A549 (cell line): ENCODE measurements around the gene RHOC. TPM values are rescaled to one million over a fixed set of nuclear protein-coding genes. Genes with fewer than 3 reads are reported as not detected.

Experiments used
- ATAC-seq, 2 experiments: fragments of 200-7000 bp in 1 of 2; fragments of >200 bp in 1 of 2; cut with Nextera tagmentation in 1 of 2; cut with Tn5 transposase in 1 of 2; 3 replicates each; pipeline versions ENCODE4 v1.8.0 to v1.9.1; 2018 to 2020; ENCODE audit warnings: mild to moderate bottlenecking in 1 of 2, moderate library complexity in 1 of 2
- CTCF ChIA-PET: fragments of 300-600 bp; sonication (Branson Sonifier 250); formaldehyde crosslinking; extraction: SDS; loops from one replicate; lab custom pipeline; 2021; ENCODE audit warnings: antibody characterized with exemption, inconsistent platforms; lab: Yijun Ruan, JAX
- POLR2A ChIA-PET: fragments of 350-600 bp; formaldehyde crosslinking; extraction: SDS; loops from one replicate; lab custom pipeline; 2021; ENCODE audit warnings: antibody characterized with exemption, inconsistent platforms; lab: Yijun Ruan, JAX
- DNase-seq, 2 experiments: peaks; one replicate each; pipeline versions ENCODE4 v3.0.0 to v3.0.0-alpha.2; 2011 to 2016; ENCODE audit warnings: low read depth in 1 of 2, low spot score in 1 of 2
- FAIRE-seq: peaks from 2 replicates; lab custom pipeline; 2011; peaks lifted over from hg19 to GRCh38; lab: Jason Lieb, UNC
- H3K27ac ChIP-seq, 2 experiments: fragments of >200 bp; sonication (Bioruptor Twin); formaldehyde crosslinking; 3 replicates each; pipeline ENCODE4 v1.5.1; 2016 to 2017
- H3K4me1 ChIP-seq: fragments of >200 bp; sonication (Bioruptor Twin); formaldehyde crosslinking; 3 replicates; pipeline ENCODE4 v1.6.1; 2016
- H3K4me2 ChIP-seq: fragments of >200 bp; sonication (Bioruptor Twin); formaldehyde crosslinking; 3 replicates; pipeline ENCODE4 v1.6.1; 2016
- H3K4me3 ChIP-seq: fragments of >200 bp; sonication (Bioruptor Twin); formaldehyde crosslinking; 3 replicates; pipeline ENCODE4 v1.5.1; 2016
- H3K9me3 ChIP-seq: fragments of >200 bp; sonication (Bioruptor Twin); formaldehyde crosslinking; 3 replicates; pipeline ENCODE4 v1.6.1; 2016
- CBX2 ChIP-seq: fragments of 200-600 bp; sonication (generic); IDR thresholded peaks from 2 replicates; pipeline ENCODE4 v1.6.1; 2016; ENCODE audit warnings: low read depth, mild to moderate bottlenecking, borderline replicate concordance
- CBX8 ChIP-seq: fragments of 200-600 bp; sonication (generic); IDR thresholded peaks from 2 replicates; pipeline ENCODE4 v1.6.1; 2016
- CEBPB ChIP-seq, 2 experiments: fragments of >200 bp in 1 of 2; sonication (Bioruptor Twin) in 1 of 2; formaldehyde crosslinking in 1 of 2; IDR thresholded peaks; 2 replicates each; pipeline ENCODE4 v1.6.1; 2012 to 2016
- CHD4 ChIP-seq: fragments of 200-600 bp; sonication (generic); IDR thresholded peaks from 2 replicates; pipeline ENCODE4 v1.6.1; 2016; ENCODE audit warnings: antibody characterized with exemption, mild to moderate bottlenecking, borderline replicate concordance
- CTCF ChIP-seq: fragments of >200 bp; sonication (Bioruptor Twin); formaldehyde crosslinking; IDR thresholded peaks from 3 replicates; pipeline ENCODE4 v1.5.1; 2016
- JUN ChIP-seq, 2 experiments: fragments of >200 bp; sonication (Bioruptor Twin); formaldehyde crosslinking; IDR thresholded peaks; 2 replicates in 1 of 2; 3 replicates in 1 of 2; pipeline ENCODE4 v1.6.1; 2016 to 2017
- PHF8 ChIP-seq: fragments of 200-600 bp; sonication (generic); IDR thresholded peaks from 2 replicates; pipeline ENCODE4 v1.6.1; 2016; ENCODE audit warnings: low read depth, mild to moderate bottlenecking, antibody characterized with exemption, moderate library complexity, borderline replicate concordance
- POLR2A ChIP-seq: IDR thresholded peaks from 2 replicates; pipeline ENCODE4 v1.6.1; 2012; ENCODE audit warnings: mild to moderate bottlenecking, low read length
- POLR2AphosphoS2 ChIP-seq: conservative IDR thresholded peaks from 2 replicates; pipeline ENCODE4 v1.6.1; 2012; ENCODE audit warnings: low read length, improper control_type of control experiment, inconsistent platforms
- RAD21 ChIP-seq, 2 experiments: fragments of >200 bp in 1 of 2; sonication (Bioruptor Twin) in 1 of 2; formaldehyde crosslinking in 1 of 2; IDR thresholded peaks in 1 of 2; conservative IDR thresholded peaks in 1 of 2; 2 replicates in 1 of 2; 3 replicates in 1 of 2; pipeline ENCODE4 v1.6.1; 2012 to 2018; ENCODE audit warnings: inconsistent platforms in 1 of 2
- RFX5 ChIP-seq: fragments of 450-650 bp; IDR thresholded peaks from 2 replicates; pipeline ENCODE4 v1.7.1; 2014; ENCODE audit warnings: antibody characterized with exemption, mild to moderate bottlenecking, moderate library complexity
- SREBF2 ChIP-seq: fragments of 450-650 bp; IDR thresholded peaks from 2 replicates; pipeline ENCODE4 v1.6.1; 2014; ENCODE audit warnings: mild to moderate bottlenecking, moderate library complexity
- ZFP36 ChIP-seq: fragments of 450-650 bp; IDR thresholded peaks from 2 replicates; pipeline ENCODE4 v1.6.1; 2014; ENCODE audit warnings: borderline replicate concordance; ENCODE audit not compliant: partially characterized antibody
- WGBS: methylation state at CpG from one replicate; pipeline ENCODE4 v1.1.6; 2017; ENCODE audit errors: missing lambda C conversion rate; 5-methylcytosine and 5-hydroxymethylcytosine counted together
- polyA plus RNA-seq, 4 experiments: library from polyadenylated mRNA; depleted of rRNA in 3 of 4; stranded (reverse); fragments of >200 nt; fragmentation: RNase III in 1 of 4; extraction: RNeasy Plus Mini Kit Qiagen cat#74134 plus additional on column Dnase treatment in 1 of 4; gene quantifications; 2 replicates in 3 of 4; 3 replicates in 1 of 4; pipeline ENCODE4 v1.2.3, GENCODE V29; 2011 to 2017
- TF ChIP-seq, protein P1 (sequence below): fragments of 250-450 bp; sonication (Bioruptor Pico); IDR thresholded peaks from 2 replicates; pipeline ENCODE4 v1.5.0; 2021; ENCODE audit warnings: mild to moderate bottlenecking, moderate library complexity, borderline replicate concordance
- TF ChIP-seq, protein P2 (sequence below): fragments of 200-600 bp; sonication (generic); IDR thresholded peaks from 2 replicates; pipeline ENCODE4 v1.6.1; 2016; ENCODE audit warnings: antibody characterized with exemption, mild to moderate bottlenecking, moderate library complexity
- TF ChIP-seq, protein P3 (sequence below): IDR thresholded peaks from 2 replicates; pipeline ENCODE4 v1.6.1; 2012

Gene RHOC
- polyA plus RNA-seq, 2 of the 4 experiments (the other 2 are of a cell fraction), result 255 to 296 TPM

- FAIRE-seq (no peak), ATAC-seq (no peak)
- POLR2A ChIA-PET, result interaction anchor here (1.7 to 1.8 kb wide), 2 partner anchors 24 to 29 kb away, joined by 6 to 8 read pairs; no protein-coding TSS in a partner anchor
- TF ChIP-seq CBX2 (no peak), SREBF2 (no peak), CBX8 (no peak), ZFP36 (no peak), CEBPB (IDR thresholded peaks at IDR 0.05) (no peak), RFX5 (no peak), CHD4 (no peak)
- TF ChIP-seq, protein P1, sequence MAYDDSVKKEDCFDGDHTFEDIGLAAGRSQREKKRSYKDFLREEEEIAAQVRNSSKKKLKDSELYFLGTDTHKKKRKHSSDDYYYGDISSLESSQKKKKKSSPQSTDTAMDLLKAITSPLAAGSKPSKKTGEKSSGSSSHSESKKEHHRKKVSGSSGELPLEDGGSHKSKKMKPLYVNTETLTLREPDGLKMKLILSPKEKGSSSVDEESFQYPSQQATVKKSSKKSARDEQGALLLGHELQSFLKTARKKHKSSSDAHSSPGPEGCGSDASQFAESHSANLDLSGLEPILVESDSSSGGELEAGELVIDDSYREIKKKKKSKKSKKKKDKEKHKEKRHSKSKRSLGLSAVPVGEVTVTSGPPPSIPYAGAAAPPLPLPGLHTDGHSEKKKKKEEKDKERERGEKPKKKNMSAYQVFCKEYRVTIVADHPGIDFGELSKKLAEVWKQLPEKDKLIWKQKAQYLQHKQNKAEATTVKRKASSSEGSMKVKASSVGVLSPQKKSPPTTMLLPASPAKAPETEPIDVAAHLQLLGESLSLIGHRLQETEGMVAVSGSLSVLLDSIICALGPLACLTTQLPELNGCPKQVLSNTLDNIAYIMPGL (CRISPR knock-in tag), result no peak
- TF ChIP-seq, protein P2, sequence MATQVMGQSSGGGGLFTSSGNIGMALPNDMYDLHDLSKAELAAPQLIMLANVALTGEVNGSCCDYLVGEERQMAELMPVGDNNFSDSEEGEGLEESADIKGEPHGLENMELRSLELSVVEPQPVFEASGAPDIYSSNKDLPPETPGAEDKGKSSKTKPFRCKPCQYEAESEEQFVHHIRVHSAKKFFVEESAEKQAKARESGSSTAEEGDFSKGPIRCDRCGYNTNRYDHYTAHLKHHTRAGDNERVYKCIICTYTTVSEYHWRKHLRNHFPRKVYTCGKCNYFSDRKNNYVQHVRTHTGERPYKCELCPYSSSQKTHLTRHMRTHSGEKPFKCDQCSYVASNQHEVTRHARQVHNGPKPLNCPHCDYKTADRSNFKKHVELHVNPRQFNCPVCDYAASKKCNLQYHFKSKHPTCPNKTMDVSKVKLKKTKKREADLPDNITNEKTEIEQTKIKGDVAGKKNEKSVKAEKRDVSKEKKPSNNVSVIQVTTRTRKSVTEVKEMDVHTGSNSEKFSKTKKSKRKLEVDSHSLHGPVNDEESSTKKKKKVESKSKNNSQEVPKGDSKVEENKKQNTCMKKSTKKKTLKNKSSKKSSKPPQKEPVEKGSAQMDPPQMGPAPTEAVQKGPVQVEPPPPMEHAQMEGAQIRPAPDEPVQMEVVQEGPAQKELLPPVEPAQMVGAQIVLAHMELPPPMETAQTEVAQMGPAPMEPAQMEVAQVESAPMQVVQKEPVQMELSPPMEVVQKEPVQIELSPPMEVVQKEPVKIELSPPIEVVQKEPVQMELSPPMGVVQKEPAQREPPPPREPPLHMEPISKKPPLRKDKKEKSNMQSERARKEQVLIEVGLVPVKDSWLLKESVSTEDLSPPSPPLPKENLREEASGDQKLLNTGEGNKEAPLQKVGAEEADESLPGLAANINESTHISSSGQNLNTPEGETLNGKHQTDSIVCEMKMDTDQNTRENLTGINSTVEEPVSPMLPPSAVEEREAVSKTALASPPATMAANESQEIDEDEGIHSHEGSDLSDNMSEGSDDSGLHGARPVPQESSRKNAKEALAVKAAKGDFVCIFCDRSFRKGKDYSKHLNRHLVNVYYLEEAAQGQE, result no peak
- TF ChIP-seq, all 56 proteins: peak for 0
- Histone ChIP-seq H3K27ac (peak overlapping the region; percentile 94 to 97), H3K4me1 (peaks cover 11% of the 10 kb centered on the region; the same call in 2 of the 3 replicates), H3K9me3 (no peaks in the 10 kb centered on the region), H3K4me3 (peak overlapping the region; percentile 92), H3K4me2 (peak overlapping the region; percentile 69)
- CTCF ChIA-PET, result interaction anchor here (1.1 to 3.8 kb wide), 11 partner anchors 9 to 174 kb away, joined by 3 to 13 read pairs (median 5); partner anchors contain the start of gene PPM1J
- 54% methylated on average over 7 of the region's 7 CpGs for WGBS
- no peak for DNase-seq
Observed at GRCh38 chr1:112675728-112676381, 31.1 kb downstream of the RHOC start.

DNA sequence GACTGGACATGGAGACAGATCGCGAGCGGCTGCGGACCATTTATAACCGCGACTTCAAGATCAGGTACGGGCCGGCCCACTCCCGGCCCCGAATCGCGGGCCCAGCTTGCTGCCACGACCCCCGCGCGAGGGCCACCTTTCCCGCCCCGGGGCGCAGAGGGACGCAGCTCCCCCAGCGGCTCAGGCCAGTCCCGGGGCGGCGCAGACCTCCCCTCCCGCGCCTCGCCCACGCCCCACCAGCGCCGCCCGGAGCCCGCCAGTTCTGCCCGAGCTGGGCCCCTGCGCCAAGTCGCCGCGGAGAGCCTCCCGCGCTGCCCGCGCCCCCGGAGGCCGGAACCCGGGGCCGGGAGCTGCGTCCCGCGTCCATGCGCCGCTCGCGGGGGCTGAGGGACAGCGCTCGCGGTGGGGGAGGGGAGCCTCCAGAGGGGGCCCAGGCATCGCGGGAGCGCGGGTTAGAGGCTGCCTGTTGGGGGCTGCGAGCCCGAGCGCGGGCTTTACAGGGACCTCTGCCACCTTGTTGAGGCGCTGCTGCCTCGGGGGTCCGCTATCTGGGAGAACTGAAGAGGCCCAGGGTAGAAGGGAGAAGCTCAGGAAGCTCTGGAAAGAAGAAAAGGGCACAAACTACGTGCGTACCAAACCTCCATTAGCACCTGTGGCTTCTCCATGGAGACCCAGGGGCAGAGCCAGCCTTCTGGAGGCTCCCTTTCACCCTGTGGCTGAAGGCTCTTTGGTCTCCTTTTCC is 31.8 kb downstream of the RHOC start:
- H3K4me1 ChIP-seq, result peaks cover 11% of the 10 kb centered on the region; the same call in 2 of the 3 replicates
- no peaks in the 10 kb centered on the region for H3K9me3 ChIP-seq
- ChIA-PET CTCF (interaction anchor here (0.8 to 3.8 kb wide), 18 partner anchors 9 to 284 kb away, joined by 3 to 13 read pairs (median 5); partner anchors contain the start of gene PPM1J), POLR2A (interaction anchor here (0.5 to 1.8 kb wide), 7 partner anchors 25 to 284 kb away, joined by 3 to 9 read pairs (median 5); partner anchors contain the start of genes RHOC and ST7L)
- DNase-seq, result peak in 1 of 2 experiments; percentile 17
- no peak for FAIRE-seq
- H3K4me3 ChIP-seq, result peak overlapping the region; percentile 92
- peak overlapping the region; percentile 94 to 97 for H3K27ac ChIP-seq
- ATAC-seq, result peak; percentile 71 to 78
- H3K4me2 ChIP-seq, result peak overlapping the region; percentile 69
- WGBS, result 0% methylated on average over 5 of the region's 68 CpGs
- TF ChIP-seq, protein P3, sequence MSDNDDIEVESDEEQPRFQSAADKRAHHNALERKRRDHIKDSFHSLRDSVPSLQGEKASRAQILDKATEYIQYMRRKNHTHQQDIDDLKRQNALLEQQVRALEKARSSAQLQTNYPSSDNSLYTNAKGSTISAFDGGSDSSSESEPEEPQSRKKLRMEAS, result peak; percentile 32
- TF ChIP-seq, protein P1 (CRISPR knock-in tag), result no peak
- TF ChIP-seq RAD21 (conservative IDR thresholded peaks at IDR 0.05 in 1 of 2, IDR thresholded peaks at IDR 0.05 in 1 of 2) (peak in 1 of 2 experiments; percentile 23; a peak in 1 of 5 replicates), CTCF (peak; percentile 17; the same call in 1 of the 3 replicates), PHF8 (peak; percentile 9; the same call in 1 of the 2 replicates), POLR2A (peak; percentile 6; the same call in 1 of the 2 replicates), JUN (IDR thresholded peaks at IDR 0.05) (0 out of 5 replicates have a peak, but pooled peaks of 1 of the 2 experiments have one; percentile 6), POLR2AphosphoS2 (no peak)
